Stimulated activated CD4-positive, alpha-beta T cell treated with anti-CD3 and anti-CD28 coated beads, Interleukin-1b, Interleukin-23, amount 100 ng/mL, for 48 hours (primary cell): ENCODE data around the gene RBM15B.

ENCODE experiments used
- DNase-seq: peaks from one replicate; pipeline ENCODE4 v3.0.0-alpha.2; 2020

RBM15B gene

GRCh38 chr3:51393564-51393963 lies 2.5 kb downstream of the RBM15B start:
- no peak for DNase-seq

DNA sequence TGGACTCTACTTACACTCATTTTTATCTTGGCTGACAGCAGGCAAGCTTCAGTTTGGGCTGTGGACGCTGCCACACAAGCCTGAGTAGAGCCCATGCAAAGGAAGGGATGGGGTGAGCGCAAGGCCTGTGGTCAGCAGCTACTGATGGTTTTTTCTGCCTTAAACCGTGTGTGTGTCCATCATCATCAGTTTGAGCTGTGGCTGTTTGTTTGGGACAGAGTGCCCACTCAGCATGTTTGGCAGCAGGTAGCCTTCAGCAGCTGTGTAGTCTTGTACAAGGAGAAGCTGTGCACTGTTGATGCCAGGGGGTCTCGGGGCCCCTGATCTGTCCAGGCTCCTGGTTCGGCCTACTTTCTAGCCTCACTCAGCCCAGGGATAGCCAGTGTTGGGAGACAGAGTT lies 3.5 kb downstream of the RBM15B start:
- no peak for DNase-seq

- no peak for DNase-seq
Observed at GRCh38 chr3:51395493-51396213, 4.6 kb downstream of the RBM15B start.

DNA sequence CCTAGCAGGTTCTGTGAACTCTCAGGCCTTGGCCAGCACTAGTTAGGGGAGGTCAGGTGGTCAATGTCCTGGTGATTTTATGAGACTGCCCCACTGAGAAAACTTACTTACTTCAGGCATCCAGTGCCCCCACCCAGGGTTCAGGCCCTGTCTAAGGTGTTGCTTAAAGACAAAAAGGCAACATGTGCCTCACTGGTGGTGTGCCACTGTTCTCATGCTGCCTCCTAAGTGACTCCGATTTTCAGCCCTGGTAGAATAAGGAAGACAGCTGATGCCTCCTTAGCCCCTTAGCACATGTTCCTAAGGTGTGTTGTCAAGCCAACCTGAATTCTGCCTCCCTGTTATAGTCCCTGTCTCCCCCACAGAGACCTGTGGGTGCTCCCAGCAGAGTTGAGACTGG lies 5.3 kb downstream of the RBM15B start:
- DNase-seq, result no peak

DNA sequence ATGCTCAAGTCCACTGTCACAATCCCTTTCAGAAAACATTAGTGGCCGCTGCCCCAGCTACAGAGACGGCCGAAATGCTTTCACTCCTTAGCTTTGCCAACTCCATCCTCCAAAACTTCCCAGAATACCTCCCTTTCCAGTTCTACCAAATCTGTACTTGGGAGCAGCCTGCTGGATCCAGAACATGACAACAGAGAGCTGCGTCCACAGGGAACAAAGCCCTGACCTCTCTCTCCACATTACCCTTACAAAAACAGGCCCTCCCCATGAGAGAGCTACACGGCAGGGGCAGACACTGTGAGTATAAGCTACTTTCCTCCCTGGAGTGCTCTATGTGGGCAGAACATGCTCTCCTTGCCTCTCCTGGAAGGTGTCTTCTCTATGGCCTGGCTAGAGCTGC lies 6.3 kb downstream of the RBM15B start:
- DNase-seq, result no peak

- no peak for DNase-seq
Observed at GRCh38 chr3:51398595-51399310, 7.7 kb downstream of the RBM15B start.

GRCh38 chr3:51400166-51400565 lies 9.1 kb downstream of the RBM15B start:
- DNase-seq, result no peak

GRCh38 chr3:51401735-51402134 lies 10.7 kb downstream of the RBM15B start:
- no peak for DNase-seq

DNA sequence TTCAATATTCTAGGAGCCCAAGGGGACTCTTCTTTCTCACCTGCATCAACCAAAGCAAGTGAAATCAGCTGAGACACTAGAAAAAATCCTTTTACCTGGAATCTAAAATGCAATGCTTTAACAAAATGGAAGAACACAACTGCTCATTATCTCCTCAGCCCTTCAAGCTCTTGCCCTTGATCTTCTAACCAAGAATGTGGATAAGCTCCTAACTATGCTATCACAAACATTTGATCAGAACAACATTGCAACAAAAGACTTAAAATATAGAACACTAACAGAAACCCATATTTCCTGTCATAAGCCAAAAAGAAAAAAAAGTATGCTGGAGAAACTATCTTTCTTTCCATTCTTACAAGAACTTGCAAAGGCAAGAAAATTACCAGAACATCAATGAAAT lies 12.6 kb downstream of the RBM15B start:
- DNase-seq, result no peak

DNA sequence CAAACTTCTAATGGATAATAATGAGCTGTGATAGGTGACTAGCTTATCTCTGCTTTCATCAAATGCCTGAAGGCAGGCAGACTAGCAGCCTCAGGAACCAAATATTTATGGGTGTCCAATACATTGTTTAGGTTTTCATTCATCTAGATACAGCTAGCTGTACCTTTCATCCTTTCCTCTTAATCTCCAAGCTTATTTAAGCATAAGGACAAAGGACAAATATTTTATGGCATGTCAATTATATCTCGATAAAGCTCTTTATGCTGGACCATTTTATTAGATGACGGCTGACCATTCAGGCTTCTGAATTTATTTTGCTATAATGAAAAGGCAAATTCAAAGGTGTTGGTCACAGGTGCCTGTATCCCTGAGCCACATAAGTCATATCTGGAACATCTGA lies 16.9 kb downstream of the RBM15B start:
- DNase-seq, result no peak

GRCh38 chr3:51408813-51409212 lies 17.7 kb downstream of the RBM15B start:
- no peak for DNase-seq

DNA sequence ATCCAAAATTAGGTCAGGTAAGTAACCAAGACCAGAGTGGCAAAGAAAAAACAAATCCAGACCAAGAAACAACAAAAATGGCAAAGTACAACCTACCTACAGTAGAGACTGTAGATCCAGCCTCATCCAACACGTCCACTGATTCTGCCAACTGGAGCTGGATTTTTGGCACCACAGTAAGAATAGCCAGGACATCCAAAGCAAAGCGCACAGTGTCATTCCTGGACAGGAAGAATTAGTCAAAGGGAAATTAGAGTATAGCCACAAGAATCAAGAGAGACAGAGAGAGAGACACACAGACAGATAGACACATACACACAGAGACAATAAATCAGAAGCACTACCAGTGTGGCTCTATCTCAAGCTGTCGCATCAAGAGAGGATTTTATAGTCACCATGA lies 31.1 kb downstream of the RBM15B start:
- no peak for DNase-seq

GRCh38 chr3:51426921-51427320 lies 35.8 kb downstream of the RBM15B start:
- no peak for DNase-seq

DNA sequence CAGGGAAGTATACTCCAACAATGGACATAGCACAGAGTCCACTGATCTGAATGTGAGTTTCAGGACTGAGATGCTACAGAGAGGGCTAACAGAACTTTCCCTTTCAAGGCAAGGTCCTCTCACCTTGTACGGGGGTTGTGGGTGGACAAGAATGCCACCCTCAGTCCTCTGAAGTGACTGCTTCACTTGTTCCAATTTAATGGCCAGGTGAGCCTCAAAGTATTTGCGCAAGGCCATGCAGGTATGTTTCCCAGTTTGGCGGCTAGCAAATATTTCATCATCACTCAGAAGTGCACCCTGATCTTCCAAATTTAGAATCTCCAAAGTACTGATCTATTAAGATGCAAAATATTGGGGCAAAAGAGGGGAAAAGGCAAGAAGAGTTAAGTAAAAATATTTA lies 38.1 kb downstream of the RBM15B start:
- no peak for DNase-seq

DNA sequence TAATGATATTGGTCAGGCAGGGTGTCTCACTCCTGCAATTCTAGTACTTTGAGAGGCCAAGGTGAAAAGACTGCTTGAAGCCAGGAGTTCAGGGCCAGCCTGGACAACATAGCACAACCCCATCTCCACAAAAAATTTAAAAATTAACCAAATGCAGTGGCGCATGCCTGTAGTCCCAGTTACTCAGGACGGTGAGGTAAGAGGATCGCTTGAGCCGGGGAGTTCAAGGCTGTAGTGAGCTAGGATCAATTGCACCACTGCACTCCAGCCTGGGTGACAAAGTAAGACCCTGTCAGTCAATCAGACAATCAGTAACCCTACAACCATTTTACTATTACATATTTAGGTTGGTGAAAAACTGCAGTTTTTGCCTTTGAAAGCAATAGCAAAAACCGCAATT lies 43.0 kb downstream of the RBM15B start:
- DNase-seq, result no peak

DNA sequence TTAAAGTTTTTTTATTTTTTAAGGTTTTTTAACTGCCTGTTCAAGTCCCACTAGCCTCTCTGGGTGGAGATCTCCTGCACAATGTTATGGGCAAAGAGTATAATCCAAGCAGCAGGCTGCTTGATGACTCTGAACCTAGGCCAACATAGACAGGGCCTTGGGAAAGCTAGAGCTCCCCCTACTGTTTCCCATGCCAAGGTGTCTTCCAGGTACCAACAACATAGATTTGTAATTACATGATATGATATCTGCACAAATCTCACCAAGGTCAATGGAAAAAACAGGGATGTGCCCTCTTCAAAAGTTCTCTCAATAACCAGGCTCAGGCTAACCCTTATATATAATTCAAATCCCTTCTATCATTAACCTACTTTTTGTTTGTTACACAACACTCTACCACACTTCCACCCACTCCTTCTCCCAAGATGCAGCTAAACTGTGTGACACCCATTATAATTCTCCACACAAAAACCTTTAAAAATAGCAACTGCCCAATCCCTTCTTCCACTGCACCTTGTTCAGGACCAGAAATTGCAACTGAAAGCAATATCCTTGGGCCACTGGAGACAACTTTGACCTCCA lies 43.8 kb downstream of the RBM15B start:
- DNase-seq, result peak; percentile 32

DNA sequence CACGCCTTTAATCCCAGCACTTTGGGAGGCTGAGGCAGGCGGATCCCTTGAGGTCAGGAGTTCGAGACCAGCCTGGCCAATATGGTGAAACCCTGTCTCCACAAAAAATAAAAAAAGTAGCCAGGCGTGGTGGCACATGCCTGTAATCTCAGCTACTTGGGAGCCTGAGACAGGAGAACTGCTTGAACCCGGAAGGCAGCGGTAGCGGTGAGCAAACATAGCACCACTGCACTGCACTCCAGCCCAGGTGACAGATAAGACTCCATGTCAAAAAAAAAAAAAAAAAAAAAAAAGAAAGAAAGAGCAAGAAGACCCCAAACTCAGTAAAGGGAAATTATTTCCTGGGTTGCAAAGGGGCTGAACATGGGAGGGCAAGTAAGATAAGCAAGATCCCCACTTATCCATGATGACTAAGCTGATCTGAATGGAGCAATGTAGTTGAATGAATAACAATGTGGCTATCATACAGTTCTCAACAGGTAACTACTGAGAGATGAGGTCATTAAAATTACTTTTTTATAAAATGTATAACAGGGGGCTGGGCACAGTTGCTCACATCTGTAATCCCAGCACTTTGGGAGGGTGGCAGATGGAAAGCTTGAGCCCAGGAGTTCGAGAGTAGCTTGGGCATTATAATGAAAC lies 46.0 kb downstream of the RBM15B start:
- no peak for DNase-seq

DNA sequence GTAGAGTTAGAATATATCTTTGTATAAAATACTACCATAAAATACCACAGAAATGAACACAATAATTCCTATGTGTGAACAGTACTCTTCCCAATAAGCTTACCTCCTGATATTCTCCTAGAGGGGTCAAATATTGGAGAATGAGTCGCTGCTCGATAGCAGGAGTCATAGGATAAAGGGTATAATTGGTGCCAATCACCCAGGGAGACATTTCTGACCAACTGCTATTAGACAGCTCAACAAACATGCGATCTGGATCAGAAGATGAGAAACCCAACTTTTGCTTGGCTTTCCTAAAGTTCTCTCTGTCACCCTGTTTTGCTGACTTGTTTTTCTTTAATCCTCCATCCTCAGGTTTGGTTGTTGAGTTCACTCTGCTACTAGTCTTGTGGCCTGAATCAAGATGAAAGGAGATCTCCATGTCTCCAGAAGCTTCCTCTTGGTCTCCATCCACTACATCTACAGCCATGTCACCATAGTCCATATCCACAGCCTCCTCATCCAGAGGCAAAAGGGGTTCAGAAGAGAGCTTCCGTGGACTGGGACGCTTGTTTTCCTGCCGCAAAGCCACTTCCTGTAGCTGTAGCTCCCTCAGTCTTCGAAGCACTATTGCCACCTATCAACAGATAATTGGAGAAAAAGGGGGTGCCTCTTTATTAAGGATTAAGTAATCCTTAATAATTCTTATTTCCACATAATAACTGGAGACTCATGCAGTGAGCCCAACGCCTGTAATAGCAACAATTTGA lies 50.4 kb downstream of the RBM15B start:
- no peak for DNase-seq

DNA sequence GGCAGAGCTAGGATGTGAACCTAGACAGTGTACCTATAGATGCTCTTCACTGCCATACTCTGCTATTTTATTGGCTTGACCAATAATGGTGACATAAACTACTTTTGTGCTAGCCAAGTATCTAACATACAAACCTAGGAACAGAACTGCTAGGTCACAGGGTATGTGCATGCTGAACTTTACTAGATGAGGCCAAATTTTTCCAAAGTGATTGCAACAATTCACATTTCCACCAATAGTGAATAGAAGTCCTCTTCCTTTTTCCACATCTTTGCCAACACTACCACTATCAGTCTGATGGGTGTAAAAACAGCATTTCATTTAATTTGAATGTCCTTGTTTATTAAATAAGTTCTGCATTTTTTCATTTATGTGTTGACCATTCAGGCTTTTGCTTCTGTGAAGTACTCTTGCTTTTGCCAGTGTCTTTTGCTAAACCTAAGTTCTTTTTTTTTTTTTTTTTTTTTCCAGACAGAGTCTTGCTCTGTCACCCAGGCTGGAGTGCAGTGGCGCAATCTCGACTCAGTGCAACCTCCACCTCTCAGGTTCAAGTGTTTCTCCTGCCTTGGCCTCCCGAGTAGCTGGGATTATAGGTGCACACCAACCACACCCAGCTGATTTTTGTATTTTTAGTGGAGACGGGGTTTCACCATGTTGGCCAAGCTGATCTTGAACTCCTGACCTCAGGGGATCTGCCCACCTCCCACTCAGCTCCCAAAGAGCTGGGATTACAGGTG lies 54.6 kb downstream of the RBM15B start:
- DNase-seq, result no peak
